ENCODE data around the gene CWC27. TPM values are rescaled to one million over a fixed set of nuclear protein-coding genes. Genes with fewer than 3 reads are reported as not detected.
A peak's percentile ranks its signal among the peaks of the same experiment; 100 is the strongest.

CWC27 gene
- total and polyA plus RNA-seq, 9 of the 15 experiments (the other 6 are each of a cell fraction or from before 2014, with no cell fraction given): 19.7 to 49.3 (median 38.3) TPM

- no peak for TF ChIP-seq TFAM (CRISPR knock-in tag; conservative IDR thresholded peaks at IDR 0.05)
- TF ChIP-seq CREB3L1 (IDR thresholded peaks at IDR 0.05; ENCODE audit: borderline replicate concordance, low read depth): no peak
- TF ChIP-seq XRCC4 (IDR thresholded peaks at IDR 0.05; ENCODE audit: extremely low read depth, insufficient read depth, insufficient read length): no peak
- TF ChIP-seq TCF15 (CRISPR knock-in tag; IDR thresholded peaks at IDR 0.05): no peak
- TF ChIP-seq HIVEP1 (CRISPR knock-in tag; IDR thresholded peaks at IDR 0.05): no peak
- no peak for TF ChIP-seq BRD4 (IDR thresholded peaks at IDR 0.05)
- TF ChIP-seq ZNF12 (CRISPR knock-in tag; IDR thresholded peaks at IDR 0.05): no peak
Measured at GRCh38 chr5:64954518-64954917, 185.8 kb downstream of the CWC27 start (continued).

- no peak overlapping the region for H3K4me3 ChIP-seq
- H3K4me1 ChIP-seq (replicated peaks in 1 of 2; ENCODE audit: control insufficient read depth in 2 of 2, insufficient read depth in 2 of 2, low read length in 2 of 2): no peaks in the 10 kb centered on the region
- no peak overlapping the region for H3K4me2 ChIP-seq (ENCODE audit: insufficient read depth, low read length)
- no peaks in the 10 kb centered on the region for H3K27me3 ChIP-seq (ENCODE audit: control insufficient read depth in 2 of 2, insufficient read depth in 2 of 2, low read length in 2 of 2)
- peak in 2 of 4 experiments; percentile 5 to 26 for DNase-seq (ENCODE audit: extremely low read depth in 1 of 4, low spot score in 3 of 4)
- H3K9ac ChIP-seq (ENCODE audit: insufficient read depth in 1 of 2, low read depth in 2 of 2, low read length in 2 of 2): no peak overlapping the region
- H4K20me1 ChIP-seq (replicated peaks; ENCODE audit: control insufficient read depth, insufficient read depth, low read length): no peaks in the 10 kb centered on the region
- no peak overlapping the region for H2AFZ ChIP-seq (ENCODE audit: low read depth, low read length)
- no peaks in the 10 kb centered on the region for H3K79me2 ChIP-seq (ENCODE audit: control insufficient read depth, insufficient read depth, low read length)
- intact Hi-C loops (cut with micrococcal nuclease): loop anchor here (1.0 to 5.0 kb wide), 2 partner anchors 78 to 524 kb away; no protein-coding TSS in a partner anchor
- ChIA-PET CTCF (ENCODE audit: low intra/inter-chr PET ratio) (interaction anchor here (0.7 kb wide), 1 partner anchor 525 kb away, joined by 3 read pairs; no protein-coding TSS in a partner anchor), POLR2A (no interaction called here)
- H3K9me3 ChIP-seq (replicated peaks; ENCODE audit: control insufficient read depth, insufficient read depth, low read depth, low read length): peaks cover 8% of the 10 kb centered on the region
- H3K36me3 ChIP-seq (ENCODE audit: control insufficient read depth, insufficient read depth, low read length): no peaks in the 10 kb centered on the region
- H3K9me1 ChIP-seq (ENCODE audit: control insufficient read depth, insufficient read depth, low read length): no peaks in the 10 kb centered on the region
- H3K27ac ChIP-seq (ENCODE audit: extremely low read depth, low read depth, low read length): no peak overlapping the region
- no TSS peak for BruUV-seq (replicated peaks)
- no peak for FAIRE-seq
- in situ Hi-C loops (cut with MboI): loop anchor here (25.0 kb wide), 1 partner anchor 528 kb away; the partner anchor contains the start of gene ADAMTS6
- peak; percentile 43; the same call in 1 of the 3 replicates for ATAC-seq
- TF ChIP-seq CTCF (IDR thresholded peaks at IDR 0.05 in 2 of 3, conservative IDR thresholded peaks at IDR 0.05 in 1 of 3; ENCODE audit: insufficient read depth in 2 of 3, low read depth in 1 of 3, low read length in 3 of 3): peak; percentile 12 to 63 (median 34); a peak in 3 of 6 replicates
Measured at GRCh38 chr5:64958757-64959391, 190.1 kb downstream of the CWC27 start.

Data from K562 (cell line).